ENCODE data around the gene MAP4K5. TPM values are rescaled to one million over a fixed set of nuclear protein-coding genes. Genes with fewer than 3 reads are reported as not detected.
"Not testable (repeated sequence)": the region's sequence is repeated elsewhere in the genome, so short reads cannot be mapped to it uniquely, and the experiment has no call there.

MAP4K5 gene
- total RNA-seq, 2 experiments from 2014 or later = 26.2 to 28.1 TPM

GRCh38 chr14:50516091-50516490 lies 16.3 kb downstream of the MAP4K5 start:
- H3K4me3 Mint-ChIP-seq = no peak overlapping the region
- intact Hi-C loops (cut with micrococcal nuclease) = no loop called here
- H3K27ac Mint-ChIP-seq = no peak overlapping the region
- POLR2A ChIA-PET = no interaction called here
- DNase-seq (no peak), ATAC-seq (no peak)
- H3K36me3 Mint-ChIP-seq (ENCODE audit: low read depth) = peaks cover 8% of the 10 kb centered on the region
- peaks cover 12% of the 10 kb centered on the region for H3K4me1 Mint-ChIP-seq (ENCODE audit: low read depth)
- no peaks in the 10 kb centered on the region for H3K9me3 Mint-ChIP-seq
- TF ChIP-seq CTCF (IDR thresholded peaks at IDR 0.05) = no peak
- CTCF ChIA-PET = no interaction called here
- no peaks in the 10 kb centered on the region for H3K27me3 Mint-ChIP-seq

- Mint-ChIP-seq H3K9me3 (no peaks in the 10 kb centered on the region), H3K4me3 (no peak overlapping the region), H3K27ac (no peak overlapping the region), H3K4me1 (ENCODE audit: low read depth) (peaks cover 16% of the 10 kb centered on the region), H3K27me3 (no peaks in the 10 kb centered on the region), H3K36me3 (ENCODE audit: low read depth) (peaks cover 11% of the 10 kb centered on the region)
- DNase-seq (no peak), ATAC-seq (no peak)
- ChIA-PET POLR2A (no interaction called here), CTCF (no interaction called here)
- TF ChIP-seq CTCF (IDR thresholded peaks at IDR 0.05) = no peak
- intact Hi-C loops (cut with micrococcal nuclease) = no loop called here
Measured at GRCh38 chr14:50512463-50512862, 19.9 kb downstream of the MAP4K5 start.

GRCh38 chr14:50510157-50510556 lies 22.2 kb downstream of the MAP4K5 start:
- ChIA-PET CTCF (no interaction called here), POLR2A (no interaction called here)
- H3K4me3 Mint-ChIP-seq = no peak overlapping the region
- TF ChIP-seq CTCF (IDR thresholded peaks at IDR 0.05) = no peak
- intact Hi-C loops (cut with micrococcal nuclease) = no loop called here
- H3K36me3 Mint-ChIP-seq (ENCODE audit: low read depth) = peaks cover 11% of the 10 kb centered on the region
- H3K27me3 Mint-ChIP-seq = no peaks in the 10 kb centered on the region
- H3K9me3 Mint-ChIP-seq = no peaks in the 10 kb centered on the region
- ATAC-seq = no peak
- peaks cover 19% of the 10 kb centered on the region for H3K4me1 Mint-ChIP-seq (ENCODE audit: low read depth)
- no peak for DNase-seq
- H3K27ac Mint-ChIP-seq = no peak overlapping the region

GRCh38 chr14:50507078-50507477 lies 25.3 kb downstream of the MAP4K5 start:
- ATAC-seq; H3K27ac Mint-ChIP-seq; POLR2A ChIA-PET; H3K27me3 Mint-ChIP-seq; DNase-seq; CTCF ChIA-PET; intact Hi-C loops (cut with micrococcal nuclease); H3K4me3 Mint-ChIP-seq; H3K9me3 Mint-ChIP-seq: not testable (repeated sequence)
- Mint-ChIP-seq H3K4me1 (ENCODE audit: low read depth) (peaks cover 16% of the 10 kb centered on the region), H3K36me3 (ENCODE audit: low read depth) (peaks cover 21% of the 10 kb centered on the region)

- Mint-ChIP-seq H3K4me3 (no peak overlapping the region), H3K27ac (no peak overlapping the region), H3K4me1 (ENCODE audit: low read depth) (peaks cover 2% of the 10 kb centered on the region), H3K27me3 (no peaks in the 10 kb centered on the region), H3K36me3 (ENCODE audit: low read depth) (peaks cover 22% of the 10 kb centered on the region), H3K9me3 (no peaks in the 10 kb centered on the region)
- DNase-seq (no peak), ATAC-seq (no peak)
- POLR2A ChIA-PET = no interaction called here
- CTCF ChIA-PET = interaction anchor here (1.4 kb wide), 1 partner anchor 180 kb away, joined by 4 read pairs; no protein-coding TSS in a partner anchor
- intact Hi-C loops (cut with micrococcal nuclease) = no loop called here
- no peak for TF ChIP-seq CTCF (IDR thresholded peaks at IDR 0.05)
Measured at GRCh38 chr14:50501642-50502041, 30.7 kb downstream of the MAP4K5 start.

DNA sequence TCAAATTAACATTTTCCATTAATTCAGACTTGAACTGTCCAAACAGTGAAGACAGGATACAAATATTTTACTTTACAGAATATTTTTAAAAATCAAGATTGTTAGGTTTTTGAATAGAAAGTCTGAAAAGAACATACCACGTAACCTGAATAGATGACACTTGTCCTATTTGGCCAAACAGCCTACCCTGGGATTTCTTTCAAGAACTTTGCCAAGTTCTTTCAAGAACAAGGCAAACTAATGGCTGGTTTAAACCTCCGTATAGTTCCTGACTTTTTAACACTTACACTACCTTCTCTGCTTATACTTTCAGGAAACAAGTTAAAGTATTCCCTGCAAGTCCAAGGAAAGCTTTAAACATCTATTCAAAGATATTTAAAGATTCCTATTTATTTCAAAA lies 35.0 kb downstream of the MAP4K5 start:
- DNase-seq (no peak), ATAC-seq (no peak)
- Mint-ChIP-seq H3K27me3 (no peaks in the 10 kb centered on the region), H3K27ac (no peak overlapping the region), H3K4me3 (no peak overlapping the region), H3K9me3 (no peaks in the 10 kb centered on the region), H3K36me3 (ENCODE audit: low read depth) (peaks cover 17% of the 10 kb centered on the region), H3K4me1 (ENCODE audit: low read depth) (peaks cover 7% of the 10 kb centered on the region)
- TF ChIP-seq CTCF (IDR thresholded peaks at IDR 0.05) = no peak
- ChIA-PET POLR2A (no interaction called here), CTCF (no interaction called here)
- intact Hi-C loops (cut with micrococcal nuclease) = no loop called here
